Heart right ventricle (tissue), 16 donors: ENCODE measurements around the gene CNDP2. TPM values are rescaled to one million over a fixed set of nuclear protein-coding genes. Genes with fewer than 3 reads are reported as not detected.
A peak's percentile ranks its signal among the peaks of the same experiment; 100 is the strongest.

Experiments
- ATAC-seq, 8 donors: fragments of 200-7000 bp; cut with Tn5 transposase; one replicate each; pipeline ENCODE4 v1.9.1; 2020; ENCODE audit warnings: mild to moderate bottlenecking in 8 of 8, moderate library complexity in 8 of 8, moderate number of reproducible peaks in 1 of 8
- DNase-seq, 2 donors: peaks; one replicate each; pipeline ENCODE4 v3.0.0-alpha.2; 2020
- H3K27ac ChIP-seq, 10 donors: fragments of 200-600 bp; sonication (generic) in 2 of 10; one replicate each; pipeline versions ENCODE4 v1.5.0 to v1.8.0; 2020 to 2022; ENCODE audit warnings: mild to moderate bottlenecking in 3 of 10
- H3K27me3 ChIP-seq, 7 donors: fragments of 200-600 bp; one replicate each; pipeline ENCODE4 v1.8.0; 2021 to 2022; ENCODE audit warnings: mild to moderate bottlenecking in 2 of 7
- H3K36me3 ChIP-seq, 9 donors: fragments of 200-600 bp; sonication (generic) in 1 of 9; one replicate each; pipeline versions ENCODE4 v1.5.0 to v1.8.0; 2020 to 2022; ENCODE audit warnings: mild to moderate bottlenecking in 2 of 9
- H3K4me1 ChIP-seq, 9 donors: fragments of 200-600 bp; sonication (generic) in 1 of 9; one replicate each; pipeline versions ENCODE4 v1.5.0 to v1.8.0; 2020 to 2022; ENCODE audit warnings: mild to moderate bottlenecking in 4 of 9
- H3K4me3 ChIP-seq, 10 donors: fragments of 200-600 bp; sonication (generic) in 2 of 10; one replicate each; pipeline versions ENCODE4 v1.5.0 to v1.8.0; 2020 to 2022; ENCODE audit warnings: mild to moderate bottlenecking in 7 of 10, moderate library complexity in 2 of 10
- H3K9me3 ChIP-seq, 11 donors: fragments of 200-600 bp in 10 of 11; sonication (generic) in 2 of 11; one replicate each; pipeline versions ENCODE4 v1.5.0 to v1.8.0; 2013 to 2022; ENCODE audit warnings: mild to moderate bottlenecking in 2 of 11, control low read depth in 1 of 11, moderate library complexity in 1 of 11
- WGBS, 2 donors: extraction: QIAGEN DNeasy Blood & Tissue Kit; methylation state at CpG; one replicate each; pipeline ENCODE4 v1.1.7; 2013; ENCODE audit warnings: inconsistent platforms in 1 of 2; 5-methylcytosine and 5-hydroxymethylcytosine counted together
- intact Hi-C, 10 donors: fragments of 100-400 bp; cut with DNase I; formaldehyde crosslinking; loops; one replicate each; pipeline versions ENCODE4 v1.11.1 to v1.14.2; 2022
- polyA plus RNA-seq, 2 donors: library from polyadenylated mRNA; stranded (reverse); fragments of 200-250 nt; gene quantifications; one replicate each; pipeline ENCODE4 v1.2.3, GENCODE V29; 2013
- total RNA-seq, 10 donors: library from RNA; stranded (reverse); fragmentation: NEBNext Ultra II Directional in 3 of 10; extraction: Animal tissue kit (Norgen Biotek cat#: 25700) in 3 of 10; gene quantifications; one replicate each; pipeline versions ENCODE4 v1.2.1 to v1.2.4, GENCODE V29; 2021 to 2023
- TF ChIP-seq, protein P1 (sequence below), 9 donors: fragments of 200-600 bp; sonication (generic) in 2 of 9; IDR thresholded peaks; one replicate each; pipeline versions ENCODE4 v1.5.0 to v1.8.0; 2021 to 2022; ENCODE audit warnings: antibody characterized with exemption in 9 of 9, mild to moderate bottlenecking in 5 of 9, moderate library complexity in 1 of 9
- donor health status: Arrhythmogenic right ventricular cardiomyopathy.
- donor health status: ischemic (EF 13 %, LVEDD 7.1; RV severe dilation, severe dysfunction).
- donor health status: healthy with polysubstance abuse.
- donor health status: DM: no; HTN: yes; CAD: no.
- donor health status: DM: no; HTN: no; CAD: no.
- donor health status: ischemic (EF 25% LVEDD 6.9; RV normal size, moderate dysfunction).
- donor health status: ischemic (EF 25% LVEDD 5.7; RV mildly dilated, moderate dysfunction).
- donor health status: healthy.
- donor health status: DM: yes; HTN: yes; CAD: no.
- donor health status: Ischemic cardiomyopathy.
- donor health status: ischemic (EF 35%, LVEDD 5.7; RV mildly dilated, moderate dysfunction).
- donor health status: nonischemic (EF 11% LVEDD 7.7; RV severe dilation, severe dysfunction).
- donor health status: DM: yes; HTN: yes; CAD: no.
- donor health status: PGD.
- donor health status: ischemic (EF 29% LVEDD 5.4; RV normal size, mild dysfunction).
- donor health status: nonischemic (EF 23%, LVEDD 6.1; RV moderate dilation, normal function).

Gene CNDP2
- total and polyA plus RNA-seq, 12 donors: 48.9 to 117 (median 73.2) TPM

DNA sequence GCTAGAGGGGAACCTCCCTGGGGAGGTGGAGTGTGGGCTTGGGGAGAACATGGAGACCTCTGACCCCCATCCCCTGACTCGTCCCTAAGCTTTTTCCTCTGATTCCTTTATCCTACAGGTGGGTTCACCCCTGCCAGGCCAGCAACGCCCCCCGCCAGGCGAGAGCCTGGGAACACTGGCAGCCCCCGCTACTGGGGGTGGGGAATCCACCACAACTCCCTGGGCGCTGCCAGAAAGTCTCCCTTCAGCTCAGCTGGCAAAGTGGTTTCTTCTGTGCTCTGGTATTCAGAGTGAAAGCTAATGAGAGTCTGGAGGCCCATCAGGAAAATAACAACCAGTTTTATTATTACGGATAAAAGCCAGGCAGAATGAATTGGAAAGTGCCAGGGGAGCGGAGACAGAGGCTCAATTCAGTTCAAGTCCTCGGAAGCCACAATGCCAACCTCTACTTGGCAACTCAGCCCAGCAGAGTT, 41.8 kb upstream of the CNDP2 start:
- Histone ChIP-seq H3K9me3 (no peaks in the 10 kb centered on the region), H3K27me3 (peaks cover 0 to 66% (median 25%) of the 10 kb centered on the region in 7 donors), H3K27ac (peak overlapping the region in 6 of 10 donors; percentile 30 to 81 (median 46)), H3K36me3 (no peaks in the 10 kb centered on the region), H3K4me3 (no peak overlapping the region), H3K4me1 (peaks cover 11 to 91% (median 53%) of the 10 kb centered on the region in 9 donors)
- TF ChIP-seq, protein P1, sequence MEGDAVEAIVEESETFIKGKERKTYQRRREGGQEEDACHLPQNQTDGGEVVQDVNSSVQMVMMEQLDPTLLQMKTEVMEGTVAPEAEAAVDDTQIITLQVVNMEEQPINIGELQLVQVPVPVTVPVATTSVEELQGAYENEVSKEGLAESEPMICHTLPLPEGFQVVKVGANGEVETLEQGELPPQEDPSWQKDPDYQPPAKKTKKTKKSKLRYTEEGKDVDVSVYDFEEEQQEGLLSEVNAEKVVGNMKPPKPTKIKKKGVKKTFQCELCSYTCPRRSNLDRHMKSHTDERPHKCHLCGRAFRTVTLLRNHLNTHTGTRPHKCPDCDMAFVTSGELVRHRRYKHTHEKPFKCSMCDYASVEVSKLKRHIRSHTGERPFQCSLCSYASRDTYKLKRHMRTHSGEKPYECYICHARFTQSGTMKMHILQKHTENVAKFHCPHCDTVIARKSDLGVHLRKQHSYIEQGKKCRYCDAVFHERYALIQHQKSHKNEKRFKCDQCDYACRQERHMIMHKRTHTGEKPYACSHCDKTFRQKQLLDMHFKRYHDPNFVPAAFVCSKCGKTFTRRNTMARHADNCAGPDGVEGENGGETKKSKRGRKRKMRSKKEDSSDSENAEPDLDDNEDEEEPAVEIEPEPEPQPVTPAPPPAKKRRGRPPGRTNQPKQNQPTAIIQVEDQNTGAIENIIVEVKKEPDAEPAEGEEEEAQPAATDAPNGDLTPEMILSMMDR (IDR thresholded peaks at IDR 0.05): no peak
- DNase-seq (no peak), ATAC-seq (no peak)
- WGBS, 2 donors: 83 to 86% methylated on average over 9 of the region's 9 CpGs
- intact Hi-C loops: loop anchor here in 1 of 10 donors (5.0 kb wide), 1 partner anchor 87 kb away; no protein-coding TSS in a partner anchor

DNA sequence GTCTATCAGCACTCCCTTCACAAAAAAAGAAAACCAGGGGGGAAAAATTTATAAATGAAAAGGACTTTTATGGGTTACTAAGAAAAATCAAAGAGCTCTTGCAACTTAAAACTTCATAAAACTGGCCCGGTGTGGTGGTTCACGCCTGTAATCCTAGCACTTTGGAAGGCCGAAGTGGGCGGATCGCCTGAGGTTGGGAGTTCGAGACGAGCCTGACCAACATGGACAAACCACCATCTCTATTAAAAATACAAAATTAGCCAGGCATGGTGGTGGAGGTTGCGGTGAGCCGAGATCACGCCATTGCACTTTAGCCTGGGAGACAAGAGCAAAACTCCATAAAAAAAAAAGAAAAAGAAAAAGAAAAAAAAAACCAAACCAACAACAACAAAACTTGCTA, 40.8 kb upstream of the CNDP2 start:
- 94 to 97% methylated on average over 10 of the region's 10 CpGs for WGBS, 2 donors

DNA sequence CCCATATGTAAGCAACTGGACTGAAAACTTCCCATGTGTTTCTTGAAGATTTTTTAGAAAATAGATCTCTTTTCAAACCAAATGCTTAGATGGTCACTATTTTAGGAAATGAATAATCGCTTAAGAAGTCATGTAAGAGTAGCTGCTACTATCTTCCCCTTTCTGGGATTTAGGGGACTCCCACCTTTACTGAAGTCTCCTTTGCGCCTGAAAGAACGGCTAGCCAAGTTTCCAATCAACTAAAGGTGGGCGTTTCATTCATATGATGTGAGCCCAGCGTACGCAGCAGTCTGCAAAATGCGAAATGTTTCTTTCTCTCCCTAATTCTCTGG, 40.2 kb upstream of the CNDP2 start:
- H3K27ac ChIP-seq: peak overlapping the region in 8 of 10 donors; percentile 70 to 89 (median 80)
- no peaks in the 10 kb centered on the region for H3K36me3 ChIP-seq
- no peak for ATAC-seq
- peaks cover 0 to 72% (median 25%) of the 10 kb centered on the region in 7 donors for H3K27me3 ChIP-seq
- intact Hi-C loops: loop anchor here in 1 of 10 donors (2.0 kb wide), 1 partner anchor 39 kb away; no protein-coding TSS in a partner anchor
- no peaks in the 10 kb centered on the region for H3K9me3 ChIP-seq
- WGBS, 2 donors: 9 to 10% methylated on average over 7 of the region's 7 CpGs
- H3K4me3 ChIP-seq: peak overlapping the region; percentile 55 to 77 (median 69)
- TF ChIP-seq, protein P1 (IDR thresholded peaks at IDR 0.05): no peak
- peaks cover 4 to 86% (median 40%) of the 10 kb centered on the region in 9 donors for H3K4me1 ChIP-seq
- no peak for DNase-seq

More for the DNA sequence above, 40.8 kb upstream of the CNDP2 start:
- H3K4me1 ChIP-seq: peaks cover 10 to 91% (median 46%) of the 10 kb centered on the region in 9 donors
- no peaks in the 10 kb centered on the region for H3K9me3 ChIP-seq
- H3K27me3 ChIP-seq: peaks cover 0 to 72% (median 25%) of the 10 kb centered on the region in 7 donors
- DNase-seq: no peak
- intact Hi-C loops: no loop called here
- no peak for ATAC-seq
- H3K27ac ChIP-seq: peak overlapping the region in 3 of 10 donors; percentile 17 to 81 (median 78)
- H3K36me3 ChIP-seq: no peaks in the 10 kb centered on the region
- TF ChIP-seq, protein P1 (IDR thresholded peaks at IDR 0.05): no peak
- peak overlapping the region in 1 of 10 donors; percentile 76 for H3K4me3 ChIP-seq

DNA sequence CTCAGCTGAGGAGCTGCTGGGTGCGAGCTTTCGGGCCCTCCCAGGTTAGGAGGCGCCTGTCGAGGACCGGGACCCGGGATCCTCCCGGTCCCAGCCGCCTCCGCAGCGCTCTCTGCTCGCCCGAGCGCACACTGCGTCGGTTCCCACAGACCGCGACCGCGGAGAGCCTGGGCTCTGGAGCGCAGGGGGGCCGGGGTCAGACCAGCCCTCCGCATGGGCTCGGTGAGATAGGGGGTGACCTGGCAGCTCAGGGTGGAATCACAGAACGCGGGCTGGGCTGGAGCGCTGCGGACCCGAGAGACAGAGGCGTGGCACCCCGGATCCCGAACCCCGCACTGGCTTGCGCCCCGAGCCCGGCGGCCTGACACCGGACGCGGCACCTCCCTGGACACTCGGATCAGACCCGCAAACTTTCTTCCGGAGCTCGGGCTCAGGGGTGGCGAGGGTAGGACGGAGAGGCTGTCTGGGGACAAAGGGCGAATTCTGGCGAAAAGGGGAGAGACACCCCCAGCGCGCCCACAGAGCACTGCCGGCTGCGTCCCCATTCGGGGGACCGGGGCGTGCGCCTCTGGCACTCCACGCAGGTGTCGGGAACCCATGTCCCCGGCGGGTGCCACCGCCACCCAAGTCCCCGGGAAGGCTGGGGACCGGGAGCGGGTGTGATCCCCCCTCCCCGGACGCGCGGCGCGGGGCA, 39.7 kb upstream of the CNDP2 start:
- DNase-seq (peak in 1 of 2 donors; percentile 31), ATAC-seq (peak; percentile 23 to 72 (median 43))
- intact Hi-C loops: loop anchor here in 1 of 10 donors (2.0 kb wide), 1 partner anchor 38 kb away; no protein-coding TSS in a partner anchor
- 1% methylated on average over 64 to 69 of the region's 69 CpGs for WGBS, 2 donors
- peak overlapping the region in 9 of 10 donors; percentile 45 to 89 (median 78) for H3K27ac ChIP-seq
- H3K4me3 ChIP-seq: peak overlapping the region; percentile 55 to 77 (median 69)
- H3K36me3 ChIP-seq: no peaks in the 10 kb centered on the region
- TF ChIP-seq, protein P1 (IDR thresholded peaks at IDR 0.05): no peak
- peaks cover 0 to 72% (median 25%) of the 10 kb centered on the region in 7 donors for H3K27me3 ChIP-seq
- H3K4me1 ChIP-seq: peaks cover 3 to 81% (median 40%) of the 10 kb centered on the region in 9 donors
- no peaks in the 10 kb centered on the region for H3K9me3 ChIP-seq
